ENCODE results near the gene LRRC49.

DNA sequence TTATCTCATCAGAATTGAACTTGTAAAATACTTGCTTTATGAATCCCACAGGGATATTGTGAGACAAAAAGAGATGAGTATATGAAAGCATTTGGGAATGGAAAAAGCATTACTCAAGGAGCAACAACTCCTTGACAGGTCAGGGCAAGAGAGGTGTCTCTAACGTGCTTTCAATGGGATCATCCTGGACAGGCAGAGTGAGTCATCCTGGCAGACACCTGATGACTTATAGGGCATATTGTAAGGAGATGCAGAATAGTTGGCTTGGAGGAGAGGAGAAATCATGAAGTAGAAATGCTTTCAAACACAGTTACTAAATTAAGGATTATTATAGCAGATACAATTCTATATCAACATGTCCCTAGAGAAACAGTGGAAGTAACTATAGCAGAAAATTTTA, 150.7 kb downstream of the LRRC49 start:
- TF ChIP-seq POLR2A (IDR thresholded peaks at IDR 0.05), result no peak
- TF ChIP-seq, protein P1, sequence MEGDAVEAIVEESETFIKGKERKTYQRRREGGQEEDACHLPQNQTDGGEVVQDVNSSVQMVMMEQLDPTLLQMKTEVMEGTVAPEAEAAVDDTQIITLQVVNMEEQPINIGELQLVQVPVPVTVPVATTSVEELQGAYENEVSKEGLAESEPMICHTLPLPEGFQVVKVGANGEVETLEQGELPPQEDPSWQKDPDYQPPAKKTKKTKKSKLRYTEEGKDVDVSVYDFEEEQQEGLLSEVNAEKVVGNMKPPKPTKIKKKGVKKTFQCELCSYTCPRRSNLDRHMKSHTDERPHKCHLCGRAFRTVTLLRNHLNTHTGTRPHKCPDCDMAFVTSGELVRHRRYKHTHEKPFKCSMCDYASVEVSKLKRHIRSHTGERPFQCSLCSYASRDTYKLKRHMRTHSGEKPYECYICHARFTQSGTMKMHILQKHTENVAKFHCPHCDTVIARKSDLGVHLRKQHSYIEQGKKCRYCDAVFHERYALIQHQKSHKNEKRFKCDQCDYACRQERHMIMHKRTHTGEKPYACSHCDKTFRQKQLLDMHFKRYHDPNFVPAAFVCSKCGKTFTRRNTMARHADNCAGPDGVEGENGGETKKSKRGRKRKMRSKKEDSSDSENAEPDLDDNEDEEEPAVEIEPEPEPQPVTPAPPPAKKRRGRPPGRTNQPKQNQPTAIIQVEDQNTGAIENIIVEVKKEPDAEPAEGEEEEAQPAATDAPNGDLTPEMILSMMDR (IDR thresholded peaks at IDR 0.05), result no peak
